Smooth muscle cell (in vitro differentiated cells): ENCODE measurements around the gene THSD7A. TPM values are rescaled to one million over a fixed set of nuclear protein-coding genes. Genes with fewer than 3 reads are reported as not detected.

Experiments used
- DNase-seq: peaks from one replicate; lab custom pipeline; 2025; ENCODE audit not compliant: unreplicated experiment; lab: John Stamatoyannopoulos, UW
- H2AFZ ChIP-seq: fragments of 200-600 bp; sonication (generic); 2 replicates; pipeline ENCODE4 v1.6.0; 2016; ENCODE audit warnings: antibody characterized with exemption, low read depth, mild to moderate bottlenecking
- H3F3A ChIP-seq: fragments of 200-600 bp; sonication (generic); 2 replicates; pipeline ENCODE4 v1.6.0; 2017; ENCODE audit warnings: antibody characterized with exemption, low read depth
- H3K27ac ChIP-seq: fragments of 200-600 bp; sonication (generic); 2 replicates; pipeline ENCODE4 v1.5.1; 2016; ENCODE audit warnings: low read depth, mild to moderate bottlenecking
- H3K27me3 ChIP-seq: fragments of 200-600 bp; sonication (generic); 2 replicates; pipeline ENCODE4 v1.6.1; 2016; ENCODE audit warnings: low read depth, mild to moderate bottlenecking
- H3K36me3 ChIP-seq: fragments of 200-600 bp; sonication (generic); 2 replicates; pipeline ENCODE4 v1.5.1; 2016; ENCODE audit warnings: low read depth
- H3K4me1 ChIP-seq: fragments of 200-600 bp; sonication (generic); 2 replicates; pipeline ENCODE4 v1.5.1; 2016; ENCODE audit warnings: low read depth
- H3K4me2 ChIP-seq: fragments of 200-600 bp; sonication (generic); 2 replicates; pipeline ENCODE4 v1.6.0; 2016; ENCODE audit warnings: mild to moderate bottlenecking
- H3K4me3 ChIP-seq: fragments of 200-600 bp; sonication (generic); 2 replicates; pipeline ENCODE4 v1.5.1; 2016; ENCODE audit warnings: mild to moderate bottlenecking
- H3K79me2 ChIP-seq: fragments of 200-600 bp; sonication (generic); 2 replicates; pipeline ENCODE4 v1.6.0; 2016; ENCODE audit warnings: low read depth, mild to moderate bottlenecking
- H3K9ac ChIP-seq: fragments of 200-600 bp; sonication (generic); 2 replicates; pipeline ENCODE4 v1.6.0; 2016; ENCODE audit warnings: low read depth
- H3K9me3 ChIP-seq: fragments of 200-600 bp; sonication (generic); replicated peaks from 2 replicates; pipeline ENCODE4 v1.5.1; 2016; ENCODE audit warnings: low read depth
- H4K20me1 ChIP-seq: fragments of 200-600 bp; sonication (generic); 2 replicates; pipeline ENCODE4 v1.6.0; 2016; ENCODE audit warnings: low read depth
- WGBS: methylation state at CpG from one replicate; pipeline ENCODE4 v1.1.7; 2016; ENCODE audit warnings: low lambda C conversion rate; 5-methylcytosine and 5-hydroxymethylcytosine counted together
- polyA plus RNA-seq: library from polyadenylated mRNA; unstranded; fragments of >200 nt; fragmentation: Nextera tagmentation; extraction: Ambion mirVana; gene quantifications from 2 replicates; pipeline ENCODE4 v1.2.1, GENCODE V29; 2016
- total RNA-seq: library from RNA; depleted of rRNA; stranded (reverse); fragments of >200 nt; gene quantifications from 2 replicates; pipeline ENCODE4 v1.2.3, GENCODE V29; 2014
- TF ChIP-seq, protein P1 (sequence below): fragments of 200-600 bp; sonication (generic); IDR thresholded peaks from 2 replicates; pipeline ENCODE4 v1.5.1; 2017; ENCODE audit warnings: borderline replicate concordance, mild to moderate bottlenecking, antibody characterized with exemption; ENCODE audit not compliant: insufficient read depth, poor library complexity, severe bottlenecking

THSD7A gene
- total and polyA plus RNA-seq, 2 experiments from 2014 or later, result 1.7 to 2.7 TPM

DNA sequence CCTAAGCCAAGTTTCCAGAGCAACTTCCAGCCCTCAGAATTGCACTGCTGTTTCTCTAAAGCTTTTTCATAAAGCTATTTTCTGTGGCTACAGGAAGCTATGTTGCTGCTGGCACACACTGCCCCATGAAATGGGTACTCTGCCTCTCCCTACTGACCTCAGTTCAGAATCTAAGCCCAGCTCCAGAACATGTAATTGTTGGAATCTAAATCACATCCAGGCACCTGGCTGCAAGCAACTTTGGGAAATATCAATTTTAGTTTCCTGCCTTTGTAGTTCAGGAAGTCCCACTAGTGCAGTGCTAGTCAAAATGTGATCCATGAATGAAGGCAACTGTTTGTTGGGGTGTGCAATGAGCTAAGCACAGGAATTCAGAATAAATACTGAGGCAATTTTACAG is 226.2 kb downstream of the THSD7A start:
- Histone ChIP-seq H4K20me1 (no peaks in the 10 kb centered on the region), H2AFZ (no peak overlapping the region), H3F3A (no peaks in the 10 kb centered on the region), H3K36me3 (no peaks in the 10 kb centered on the region), H3K9me3 (no peaks in the 10 kb centered on the region), H3K27ac (no peak overlapping the region), H3K4me2 (no peak overlapping the region), H3K27me3 (no peaks in the 10 kb centered on the region), H3K9ac (no peak overlapping the region), H3K4me3 (no peak overlapping the region), H3K79me2 (no peaks in the 10 kb centered on the region), H3K4me1 (no peaks in the 10 kb centered on the region)
- TF ChIP-seq, protein P1, sequence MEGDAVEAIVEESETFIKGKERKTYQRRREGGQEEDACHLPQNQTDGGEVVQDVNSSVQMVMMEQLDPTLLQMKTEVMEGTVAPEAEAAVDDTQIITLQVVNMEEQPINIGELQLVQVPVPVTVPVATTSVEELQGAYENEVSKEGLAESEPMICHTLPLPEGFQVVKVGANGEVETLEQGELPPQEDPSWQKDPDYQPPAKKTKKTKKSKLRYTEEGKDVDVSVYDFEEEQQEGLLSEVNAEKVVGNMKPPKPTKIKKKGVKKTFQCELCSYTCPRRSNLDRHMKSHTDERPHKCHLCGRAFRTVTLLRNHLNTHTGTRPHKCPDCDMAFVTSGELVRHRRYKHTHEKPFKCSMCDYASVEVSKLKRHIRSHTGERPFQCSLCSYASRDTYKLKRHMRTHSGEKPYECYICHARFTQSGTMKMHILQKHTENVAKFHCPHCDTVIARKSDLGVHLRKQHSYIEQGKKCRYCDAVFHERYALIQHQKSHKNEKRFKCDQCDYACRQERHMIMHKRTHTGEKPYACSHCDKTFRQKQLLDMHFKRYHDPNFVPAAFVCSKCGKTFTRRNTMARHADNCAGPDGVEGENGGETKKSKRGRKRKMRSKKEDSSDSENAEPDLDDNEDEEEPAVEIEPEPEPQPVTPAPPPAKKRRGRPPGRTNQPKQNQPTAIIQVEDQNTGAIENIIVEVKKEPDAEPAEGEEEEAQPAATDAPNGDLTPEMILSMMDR, result no peak
- no peak for DNase-seq

DNA sequence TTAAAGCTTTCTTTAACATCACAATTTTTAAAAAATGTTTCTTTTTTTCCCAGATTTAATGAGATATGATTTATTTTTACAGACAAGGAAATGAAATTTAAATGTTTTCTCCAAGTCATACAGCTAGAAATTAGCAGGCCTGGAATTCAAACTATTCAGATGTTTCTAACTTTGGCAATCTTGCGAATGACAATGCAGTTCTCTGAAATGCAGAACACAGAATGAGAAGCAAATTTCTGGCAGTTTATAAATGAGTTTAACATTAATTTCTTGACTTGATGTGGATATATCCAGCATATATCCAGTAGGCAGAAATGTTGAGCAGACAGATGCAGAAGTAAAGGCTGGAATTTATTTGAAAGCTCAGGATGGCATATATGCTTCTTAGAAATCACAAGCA is 227.5 kb downstream of the THSD7A start:
- H3F3A ChIP-seq, result no peaks in the 10 kb centered on the region
- H3K9me3 ChIP-seq, result no peaks in the 10 kb centered on the region
- H3K79me2 ChIP-seq, result no peaks in the 10 kb centered on the region
- no peaks in the 10 kb centered on the region for H4K20me1 ChIP-seq
- WGBS, result 76% methylated on average over 1 of the region's 1 CpG
- H3K4me2 ChIP-seq, result no peak overlapping the region
- H3K9ac ChIP-seq, result no peak overlapping the region
- no peaks in the 10 kb centered on the region for H3K27me3 ChIP-seq
- H3K4me3 ChIP-seq, result no peak overlapping the region
- TF ChIP-seq, protein P1, result no peak
- no peak overlapping the region for H2AFZ ChIP-seq
- H3K36me3 ChIP-seq, result no peaks in the 10 kb centered on the region
- DNase-seq, result no peak
- no peak overlapping the region for H3K27ac ChIP-seq
- H3K4me1 ChIP-seq, result no peaks in the 10 kb centered on the region

DNA sequence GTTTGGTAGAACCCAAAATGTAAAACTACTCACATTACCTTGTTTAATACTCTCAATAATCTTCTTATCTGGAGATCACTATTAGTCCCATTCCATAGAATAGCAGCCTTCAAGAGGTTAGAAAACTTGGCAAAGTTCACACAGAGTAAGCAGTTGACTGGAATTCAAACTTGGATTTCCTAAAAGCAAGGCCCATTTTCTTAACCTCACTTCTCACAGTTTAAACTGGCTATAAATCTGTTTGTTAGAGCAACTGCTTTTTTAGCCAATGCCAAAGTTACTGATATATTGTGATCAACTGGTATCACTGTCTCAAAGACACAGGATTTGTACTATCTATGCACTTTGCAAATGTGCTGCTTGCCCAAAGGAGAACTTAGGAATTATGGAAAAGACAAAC is 230.2 kb downstream of the THSD7A start:
- H3K27me3 ChIP-seq, result no peaks in the 10 kb centered on the region
- no peaks in the 10 kb centered on the region for H3K9me3 ChIP-seq
- no peak for DNase-seq
- H3K4me2 ChIP-seq, result no peak overlapping the region
- no peaks in the 10 kb centered on the region for H3K36me3 ChIP-seq
- no peak overlapping the region for H3K9ac ChIP-seq
- H3K4me1 ChIP-seq, result no peaks in the 10 kb centered on the region
- H3K27ac ChIP-seq, result no peak overlapping the region
- no peaks in the 10 kb centered on the region for H3F3A ChIP-seq
- H3K4me3 ChIP-seq, result no peak overlapping the region
- no peaks in the 10 kb centered on the region for H3K79me2 ChIP-seq
- no peak overlapping the region for H2AFZ ChIP-seq
- TF ChIP-seq, protein P1, result no peak
- no peaks in the 10 kb centered on the region for H4K20me1 ChIP-seq

DNA sequence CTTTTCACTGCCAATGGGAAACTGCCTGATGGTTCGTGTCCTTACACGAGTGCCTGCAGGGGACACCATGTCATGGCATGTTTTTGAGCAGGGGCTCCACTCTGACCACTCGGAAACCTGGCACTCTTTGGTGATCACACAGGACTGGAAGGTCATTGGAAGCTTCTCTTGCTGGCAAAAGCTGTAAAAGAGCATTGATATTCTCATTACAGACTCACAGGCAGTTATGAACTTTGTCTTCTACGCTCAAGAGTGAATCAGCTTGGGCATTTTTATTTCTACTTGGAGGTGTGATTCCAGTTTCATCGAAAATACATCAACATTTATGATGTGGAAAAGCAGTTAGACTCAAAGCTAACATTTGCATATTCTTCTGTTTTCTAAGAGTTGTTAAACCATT is 238.7 kb downstream of the THSD7A start:
- Histone ChIP-seq H3K4me2 (no peak overlapping the region), H3K4me3 (no peak overlapping the region), H3K36me3 (no peaks in the 10 kb centered on the region), H3K4me1 (no peaks in the 10 kb centered on the region), H3K27ac (no peak overlapping the region), H2AFZ (no peak overlapping the region), H3K27me3 (no peaks in the 10 kb centered on the region), H4K20me1 (no peaks in the 10 kb centered on the region), H3K9ac (no peak overlapping the region), H3K79me2 (no peaks in the 10 kb centered on the region), H3K9me3 (no peaks in the 10 kb centered on the region), H3F3A (no peaks in the 10 kb centered on the region)
- TF ChIP-seq, protein P1, result no peak
- no peak for DNase-seq
- 96% methylated on average over 5 of the region's 5 CpGs for WGBS
